Measurements from ENCODE around the gene PRKCQ. TPM values are rescaled to one million over a fixed set of nuclear protein-coding genes. Genes with fewer than 3 reads are reported as not detected.

Gene PRKCQ
- total RNA-seq, 1 experiment from 2014 or later, result 12.1 TPM

- Histone ChIP-seq H3K18ac (ENCODE audit: insufficient read length, low read depth, low read length) (no peak overlapping the region), H2BK15ac (ENCODE audit: low read depth, low read length) (no peak overlapping the region), H3K9ac (ENCODE audit: extremely low read depth, insufficient read length, low read length) (no peak overlapping the region), H3K27ac (ENCODE audit: insufficient read length, low read depth, low read length) (no peak overlapping the region), H4K91ac (ENCODE audit: insufficient read length, low read depth, low read length) (no peak overlapping the region), H3K9me3 (ENCODE audit: control insufficient read depth, low read depth, low read length) (no peaks in the 10 kb centered on the region), H3K56ac (ENCODE audit: insufficient read length, low read depth, low read length) (no peak overlapping the region), H3K14ac (ENCODE audit: insufficient read depth, low read length) (no peak overlapping the region), H3K79me1 (ENCODE audit: insufficient read depth, low read depth, low read length, poor library complexity, severe bottlenecking) (no peaks in the 10 kb centered on the region), H3K4me1 (ENCODE audit: insufficient read depth, low read length) (0 out of 2 replicates have a peak, but pooled peaks cover 4% of the 10 kb centered on the region), H2AK5ac (ENCODE audit: insufficient read length, low read length) (no peak overlapping the region), H3K4ac (ENCODE audit: low read depth, low read length) (no peak overlapping the region), H3K4me2 (ENCODE audit: insufficient read depth, insufficient read length, low read length) (no peak overlapping the region), H2BK20ac (ENCODE audit: low read depth, low read length, poor library complexity, severe bottlenecking) (no peak overlapping the region), H3K79me2 (ENCODE audit: insufficient read depth, low read length) (no peaks in the 10 kb centered on the region), H4K20me1 (ENCODE audit: control insufficient read depth, insufficient read depth, insufficient read length) (no peaks in the 10 kb centered on the region), H2BK120ac (ENCODE audit: low read depth, low read length, poor library complexity, severe bottlenecking) (no peak overlapping the region), H3K23me2 (ENCODE audit: insufficient read length, low read depth, low read length, poor library complexity, severe bottlenecking) (no peaks in the 10 kb centered on the region), H2BK5ac (ENCODE audit: insufficient read length, low read length) (no peak overlapping the region), H3K23ac (ENCODE audit: insufficient read length, low read depth, low read length) (no peak overlapping the region), H2AFZ (ENCODE audit: low read length) (no peak overlapping the region), H4K8ac (replicated peaks; ENCODE audit: insufficient read length, low read depth, low read length) (no peak overlapping the region), H3K27me3 (ENCODE audit: insufficient read depth, low read length) (no peaks in the 10 kb centered on the region; the same call in 1 of the 2 replicates), H3T11ph (ENCODE audit: low read length) (no peak overlapping the region), H2BK12ac (ENCODE audit: insufficient read length, low read depth, low read length) (no peak overlapping the region), H4K5ac (ENCODE audit: insufficient read length, low read depth, low read length) (no peak overlapping the region)
- H3K27ac Mint-ChIP-seq, result no peak overlapping the region
- peaks cover 4% of the 10 kb centered on the region in 2 experiments; a peak in 4 of 5 replicates for H3K9me3 Mint-ChIP-seq
- WGBS (ENCODE audit: extremely low coverage, insufficient read length, low lambda C conversion rate), result no CpG with 5 or more reads among the region's 1 CpG
- no peaks in the 10 kb centered on the region for H3K27me3 Mint-ChIP-seq (ENCODE audit: low read depth)
- no peak for TF ChIP-seq CTCF (conservative IDR thresholded peaks at IDR 0.05)
- no peak for DNase-seq
- peaks cover 12 to 19% of the 10 kb centered on the region in 2 experiments for H3K4me1 Mint-ChIP-seq
- peaks cover 0 to 4% (median 0%) of the 10 kb centered on the region in 3 experiments; a peak in 2 of 7 replicates for H3K36me3 Mint-ChIP-seq (ENCODE audit: insufficient read depth in 1 of 3, low read depth in 3 of 3)
- no peak overlapping the region for H3K4me3 Mint-ChIP-seq
Measured at GRCh38 chr10:6618340-6618739, 38.3 kb upstream of the PRKCQ start.
